HG03025 (cell line): ENCODE results near the gene SYNPR.

Experiments
- ATAC-seq: cut with Tn5 transposase; IDR thresholded peaks from one replicate; pipeline ENCODE4 v1.9.1; 2021; ENCODE audit warnings: mild to moderate bottlenecking, moderate library complexity; ENCODE audit not compliant: unreplicated experiment, low FRiP score

Gene SYNPR

GRCh38 chr3:63462732-63463131 lies 184.6 kb downstream of the SYNPR start:
- no peak for ATAC-seq

GRCh38 chr3:63467392-63467791 lies 189.3 kb downstream of the SYNPR start:
- no peak for ATAC-seq

GRCh38 chr3:63470745-63471144 lies 192.6 kb downstream of the SYNPR start:
- ATAC-seq = no peak

- no peak for ATAC-seq
Observed at GRCh38 chr3:63471781-63472180, 193.7 kb downstream of the SYNPR start.

- no peak for ATAC-seq
Observed at GRCh38 chr3:63473641-63474166, 195.6 kb downstream of the SYNPR start.

- ATAC-seq = no peak
Observed at GRCh38 chr3:63474828-63475518, 196.9 kb downstream of the SYNPR start.

GRCh38 chr3:63477494-63478129 lies 199.5 kb downstream of the SYNPR start:
- no peak for ATAC-seq

- ATAC-seq = no peak
Observed at GRCh38 chr3:63478990-63479660, 201.0 kb downstream of the SYNPR start.

GRCh38 chr3:63479661-63480035 lies 201.5 kb downstream of the SYNPR start:
- ATAC-seq = no peak

- no peak for ATAC-seq
Observed at GRCh38 chr3:63481627-63482026, 203.5 kb downstream of the SYNPR start.

- no peak for ATAC-seq
Observed at GRCh38 chr3:63482341-63482740, 204.2 kb downstream of the SYNPR start.

GRCh38 chr3:63492464-63492863 lies 214.4 kb downstream of the SYNPR start:
- no peak for ATAC-seq

- ATAC-seq = no peak
Observed at GRCh38 chr3:63493101-63493500, 215.0 kb downstream of the SYNPR start.

GRCh38 chr3:63494646-63495045 lies 216.5 kb downstream of the SYNPR start:
- ATAC-seq = no peak

- ATAC-seq = no peak
Observed at GRCh38 chr3:63497641-63498040, 219.5 kb downstream of the SYNPR start.

GRCh38 chr3:63500196-63500595 lies 222.1 kb downstream of the SYNPR start:
- ATAC-seq = no peak

- no peak for ATAC-seq
Observed at GRCh38 chr3:63508305-63508704, 230.2 kb downstream of the SYNPR start.

- ATAC-seq = no peak
Observed at GRCh38 chr3:63508771-63509170, 230.7 kb downstream of the SYNPR start.

GRCh38 chr3:63513791-63514190 lies 235.7 kb downstream of the SYNPR start:
- ATAC-seq = no peak

- ATAC-seq = no peak
Observed at GRCh38 chr3:63514678-63515077, 236.6 kb downstream of the SYNPR start.

GRCh38 chr3:63519426-63519825 lies 241.3 kb downstream of the SYNPR start:
- no peak for ATAC-seq

- ATAC-seq = no peak
Observed at GRCh38 chr3:63521657-63522056, 243.5 kb downstream of the SYNPR start.
